ENCODE results near the gene PAN3. TPM values are rescaled to one million over a fixed set of nuclear protein-coding genes. Genes with fewer than 3 reads are reported as not detected.
A peak's percentile ranks its signal among the peaks of the same experiment; 100 is the strongest.

PAN3 gene
- total and polyA plus RNA-seq, 2 donors (not counting 1 experiment from before 2014, with no cell fraction given) = 13.9 to 18.5 TPM

GRCh38 chr13:28336193-28336657 is 197.9 kb downstream of the PAN3 start:
- H2AFZ ChIP-seq (ENCODE audit: low read length) = no peak overlapping the region
- no peaks in the 10 kb centered on the region for H3K9me3 ChIP-seq (ENCODE audit: control insufficient read depth, insufficient read depth, low read depth, low read length)
- TF ChIP-seq CTCF (conservative IDR thresholded peaks at IDR 0.05 in 1 of 2, IDR thresholded peaks at IDR 0.05 in 1 of 2; ENCODE audit: low read depth in 1 of 2, low read length in 2 of 2) = no peak
- TF ChIP-seq EZH2 (IDR thresholded peaks at IDR 0.05; ENCODE audit: low read length, missing control alignments) = no peak
- no peaks in the 10 kb centered on the region for H3K36me3 ChIP-seq (ENCODE audit: control insufficient read depth, insufficient read depth, low read length)
- no peak overlapping the region for H3K27ac ChIP-seq (ENCODE audit: insufficient read depth, low read length)
- H3K4me2 ChIP-seq (ENCODE audit: extremely low read depth, insufficient read depth, low read length) = no peak overlapping the region
- DNase-seq (ENCODE audit: low read depth in 2 of 2) = peak in 1 of 2 donors; percentile 18
- no peaks in the 10 kb centered on the region for H3K27me3 ChIP-seq (ENCODE audit: control insufficient read depth, insufficient read depth, low read length)
- no peak overlapping the region for H3K4me3 ChIP-seq (replicated peaks in 1 of 4; ENCODE audit: control extremely low read depth in 1 of 4, insufficient read depth in 1 of 4, low read depth in 3 of 4, low read length in 4 of 4)
- H3K9ac ChIP-seq (ENCODE audit: insufficient read depth, low read length) = no peak overlapping the region
- no peaks in the 10 kb centered on the region for H4K20me1 ChIP-seq (ENCODE audit: control insufficient read depth, extremely low read depth, insufficient read depth, low read length)
- peaks cover 9% of the 10 kb centered on the region for H3K4me1 ChIP-seq (ENCODE audit: control insufficient read depth, extremely low read depth, insufficient read depth, low read length)
- H3K79me2 ChIP-seq (ENCODE audit: control insufficient read depth, insufficient read depth, low read length) = no peaks in the 10 kb centered on the region

GRCh38 chr13:28337166-28338005 is 199.0 kb downstream of the PAN3 start:
- no peak overlapping the region for H3K27ac ChIP-seq (ENCODE audit: insufficient read depth, low read length)
- no peak overlapping the region for H3K4me2 ChIP-seq (ENCODE audit: extremely low read depth, insufficient read depth, low read length)
- H3K4me3 ChIP-seq (replicated peaks in 1 of 4; ENCODE audit: control extremely low read depth in 1 of 4, insufficient read depth in 1 of 4, low read depth in 3 of 4, low read length in 4 of 4) = no peak overlapping the region

More at GRCh38 chr13:28337166-28338005, 199.0 kb downstream of the PAN3 start:
- Histone ChIP-seq H3K27me3 (ENCODE audit: control insufficient read depth, insufficient read depth, low read length) (no peaks in the 10 kb centered on the region), H3K4me1 (ENCODE audit: control insufficient read depth, extremely low read depth, insufficient read depth, low read length) (peaks cover 9% of the 10 kb centered on the region), H3K79me2 (ENCODE audit: control insufficient read depth, insufficient read depth, low read length) (no peaks in the 10 kb centered on the region), H2AFZ (ENCODE audit: low read length) (no peak overlapping the region), H3K36me3 (ENCODE audit: control insufficient read depth, insufficient read depth, low read length) (no peaks in the 10 kb centered on the region), H4K20me1 (ENCODE audit: control insufficient read depth, extremely low read depth, insufficient read depth, low read length) (no peaks in the 10 kb centered on the region), H3K9ac (ENCODE audit: insufficient read depth, low read length) (no peak overlapping the region), H3K9me3 (ENCODE audit: control insufficient read depth, insufficient read depth, low read depth, low read length) (no peaks in the 10 kb centered on the region)
- no peak for TF ChIP-seq EZH2 (IDR thresholded peaks at IDR 0.05; ENCODE audit: low read length, missing control alignments)
- no peak for TF ChIP-seq CTCF (conservative IDR thresholded peaks at IDR 0.05 in 1 of 2, IDR thresholded peaks at IDR 0.05 in 1 of 2; ENCODE audit: low read depth in 1 of 2, low read length in 2 of 2)
- DNase-seq (ENCODE audit: low read depth in 2 of 2) = peak; percentile 74 to 79
